Activated gamma-delta T cell treated with Interleukin-2 at 50 U/mL for 16 hours (primary cell): ENCODE results near the gene THADA.

Experiments used
- DNase-seq: peaks from one replicate; pipeline ENCODE4 v3.0.0-alpha.2; 2020

Gene THADA

GRCh38 chr2:43217228-43218154 lies 378.3 kb downstream of the THADA start:
- no peak for DNase-seq

GRCh38 chr2:43216629-43217028 lies 379.2 kb downstream of the THADA start:
- DNase-seq = no peak

DNA sequence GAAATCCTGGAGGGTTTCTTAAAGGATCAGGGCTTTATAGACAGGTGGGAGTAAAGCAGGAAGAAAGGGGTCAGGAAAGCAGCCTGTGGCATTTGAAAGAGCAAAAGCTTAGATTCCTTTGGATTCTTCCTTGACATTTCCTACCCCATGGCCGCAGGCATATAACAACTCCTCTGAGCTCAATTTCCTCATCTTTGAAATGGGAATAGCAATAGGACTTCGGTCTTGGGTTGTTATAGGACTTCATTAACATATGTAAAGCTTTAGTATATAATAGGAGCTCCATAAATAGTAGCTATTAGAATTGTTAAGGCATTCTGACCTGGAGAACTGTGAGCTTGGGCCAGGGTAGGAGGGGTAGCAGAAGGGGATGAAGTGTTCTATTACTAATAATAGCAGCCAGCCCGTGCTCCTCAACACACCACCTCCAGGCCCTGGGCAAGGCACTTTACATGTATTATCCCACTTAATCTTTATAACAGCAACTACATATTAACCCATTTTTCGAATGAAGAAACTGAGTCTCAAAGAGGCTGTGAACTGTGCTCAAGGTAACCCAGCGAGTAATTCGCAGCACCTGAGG lies 380.1 kb downstream of the THADA start:
- DNase-seq = no peak

DNA sequence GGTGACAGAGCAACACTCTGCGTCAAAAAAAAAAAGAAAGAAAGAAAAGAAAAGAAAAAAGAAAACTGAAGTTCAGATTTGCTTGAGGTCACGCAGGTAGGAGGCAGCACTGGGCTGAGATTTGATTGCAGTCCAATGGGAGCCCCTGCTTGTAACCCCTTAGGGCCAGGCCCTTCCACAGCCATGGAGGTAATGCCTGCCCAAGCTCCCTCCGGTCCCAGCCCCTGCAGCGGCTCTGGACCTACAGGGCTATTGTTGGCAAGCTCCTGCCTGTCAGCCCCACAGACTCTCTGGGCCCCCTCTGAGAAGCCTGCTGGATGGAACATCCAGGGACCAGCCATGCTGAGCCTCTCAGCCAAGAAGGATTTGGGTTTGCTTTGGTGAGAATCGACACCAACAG lies 381.6 kb downstream of the THADA start:
- DNase-seq = no peak

DNA sequence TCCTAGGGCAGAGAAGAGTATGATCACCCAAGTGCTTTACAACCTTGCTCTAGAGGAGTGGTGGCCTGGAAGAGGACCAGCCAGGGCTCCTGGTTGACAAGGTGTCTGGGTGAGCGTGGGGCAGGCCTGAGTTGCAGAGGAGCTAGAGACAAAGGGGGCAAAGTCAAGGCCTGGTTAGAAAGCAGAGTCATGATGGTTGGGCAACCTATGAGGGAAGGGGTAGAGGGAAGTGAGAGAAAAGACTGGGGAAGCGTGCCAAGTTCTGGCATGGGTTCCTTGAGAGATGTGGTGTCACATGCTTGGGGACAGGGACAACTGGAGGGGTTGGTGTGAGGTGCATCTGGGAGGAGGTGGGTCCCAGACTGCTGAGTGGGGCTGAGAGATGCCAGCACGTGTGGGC lies 382.9 kb downstream of the THADA start:
- DNase-seq = no peak

GRCh38 chr2:43212216-43212835 lies 383.5 kb downstream of the THADA start:
- DNase-seq = no peak

GRCh38 chr2:43210467-43211303 lies 385.2 kb downstream of the THADA start:
- DNase-seq = no peak

DNA sequence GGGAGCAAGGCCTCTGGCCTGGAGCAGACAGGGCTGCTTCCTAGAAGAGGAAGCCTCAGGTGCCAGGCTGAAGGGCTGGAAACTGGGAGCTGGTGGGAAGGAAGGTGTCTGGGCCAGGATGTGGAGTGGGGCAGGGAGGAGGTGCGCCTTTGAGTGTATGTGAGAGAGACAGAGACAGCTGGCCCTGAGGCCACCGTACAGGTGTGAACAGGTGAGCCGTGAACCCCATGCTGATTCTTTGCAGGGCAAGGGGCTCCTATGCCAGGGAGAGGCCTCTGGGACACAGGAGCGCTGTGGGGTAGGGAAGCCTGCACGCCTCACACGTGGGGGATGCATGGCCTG lies 385.7 kb downstream of the THADA start:
- no peak for DNase-seq

- no peak for DNase-seq
These were observed 386.6 kb downstream of the THADA start for GRCh38 chr2:43209204-43209717.

DNA sequence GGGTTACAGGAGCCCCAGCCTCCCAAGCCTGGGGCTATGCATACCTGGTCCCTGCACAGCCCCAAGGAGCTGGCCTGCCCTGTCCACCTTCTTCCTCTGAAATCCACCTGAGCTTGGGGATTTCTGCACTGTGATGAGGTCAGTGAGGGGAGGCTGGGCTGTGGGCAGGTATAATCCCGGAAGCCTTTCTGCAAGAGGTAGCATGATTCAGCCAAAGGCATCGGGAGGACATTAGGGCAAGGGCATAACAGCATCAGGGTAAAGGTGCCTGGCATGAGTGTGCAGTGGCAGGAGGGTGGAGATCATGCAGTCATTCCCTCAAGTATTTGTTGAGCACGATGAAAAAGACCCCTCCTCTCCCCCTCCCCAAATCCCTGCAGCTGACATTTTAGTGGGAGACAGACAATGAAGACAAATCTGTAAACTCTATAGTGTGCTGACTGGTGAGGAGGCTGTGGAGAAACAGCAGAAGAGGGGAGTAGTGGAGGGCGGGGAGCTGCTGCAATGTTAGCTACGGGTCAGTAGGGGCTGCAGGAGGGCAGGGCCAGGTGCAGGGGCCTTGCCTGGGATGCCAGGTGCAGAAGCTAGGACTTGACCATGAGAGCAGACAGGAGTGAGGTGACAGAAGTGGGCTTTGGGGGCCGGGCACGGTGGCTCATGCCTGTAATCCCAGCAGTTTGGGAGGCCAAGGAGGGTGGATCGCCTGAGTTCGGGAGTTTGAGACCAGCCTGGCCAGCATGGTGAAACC lies 388.1 kb downstream of the THADA start:
- DNase-seq = no peak

- no peak for DNase-seq
These were observed 389.2 kb downstream of the THADA start for GRCh38 chr2:43206602-43207001.

- no peak for DNase-seq
These were observed 392.5 kb downstream of the THADA start for GRCh38 chr2:43203373-43203772.

DNA sequence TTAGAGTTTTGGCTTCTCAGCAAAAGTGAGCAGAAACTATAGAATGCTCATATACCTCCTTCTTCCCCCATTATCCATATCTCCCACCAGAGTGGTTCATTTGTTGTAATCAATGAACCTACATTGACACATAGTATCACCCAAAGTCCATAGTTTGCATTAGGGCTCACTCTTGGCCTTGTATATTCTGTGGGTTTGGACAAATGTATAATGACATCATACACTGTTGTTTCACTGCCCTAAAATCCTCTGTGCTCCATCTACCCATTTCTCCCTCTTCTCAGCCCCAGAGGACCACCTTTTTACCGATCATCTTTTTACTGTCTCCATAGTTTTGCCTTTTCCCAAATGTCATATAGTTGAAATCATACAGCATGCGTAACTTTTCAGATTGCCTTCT lies 393.5 kb downstream of the THADA start:
- no peak for DNase-seq

DNA sequence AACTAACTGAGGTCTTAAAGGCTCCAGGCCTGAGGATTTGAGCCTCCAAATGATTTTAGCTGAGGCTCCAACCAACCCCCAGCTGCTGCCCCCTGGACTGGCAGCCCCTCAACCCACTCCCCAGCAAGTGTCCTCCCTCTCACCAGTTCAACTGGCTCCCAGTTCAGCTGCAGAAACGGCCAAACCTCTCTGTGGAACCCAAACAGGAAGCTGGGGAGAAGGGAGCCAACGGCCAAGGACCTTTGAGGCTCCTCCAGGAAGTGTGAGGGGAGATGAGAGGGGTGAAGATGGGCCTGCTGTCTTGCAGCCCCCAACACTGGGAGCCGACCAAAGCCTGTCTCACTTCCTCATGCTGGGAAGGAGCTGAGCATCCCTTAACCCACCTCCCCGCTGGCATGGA lies 394.3 kb downstream of the THADA start:
- no peak for DNase-seq

GRCh38 chr2:43201016-43201415 lies 394.8 kb downstream of the THADA start:
- no peak for DNase-seq

DNA sequence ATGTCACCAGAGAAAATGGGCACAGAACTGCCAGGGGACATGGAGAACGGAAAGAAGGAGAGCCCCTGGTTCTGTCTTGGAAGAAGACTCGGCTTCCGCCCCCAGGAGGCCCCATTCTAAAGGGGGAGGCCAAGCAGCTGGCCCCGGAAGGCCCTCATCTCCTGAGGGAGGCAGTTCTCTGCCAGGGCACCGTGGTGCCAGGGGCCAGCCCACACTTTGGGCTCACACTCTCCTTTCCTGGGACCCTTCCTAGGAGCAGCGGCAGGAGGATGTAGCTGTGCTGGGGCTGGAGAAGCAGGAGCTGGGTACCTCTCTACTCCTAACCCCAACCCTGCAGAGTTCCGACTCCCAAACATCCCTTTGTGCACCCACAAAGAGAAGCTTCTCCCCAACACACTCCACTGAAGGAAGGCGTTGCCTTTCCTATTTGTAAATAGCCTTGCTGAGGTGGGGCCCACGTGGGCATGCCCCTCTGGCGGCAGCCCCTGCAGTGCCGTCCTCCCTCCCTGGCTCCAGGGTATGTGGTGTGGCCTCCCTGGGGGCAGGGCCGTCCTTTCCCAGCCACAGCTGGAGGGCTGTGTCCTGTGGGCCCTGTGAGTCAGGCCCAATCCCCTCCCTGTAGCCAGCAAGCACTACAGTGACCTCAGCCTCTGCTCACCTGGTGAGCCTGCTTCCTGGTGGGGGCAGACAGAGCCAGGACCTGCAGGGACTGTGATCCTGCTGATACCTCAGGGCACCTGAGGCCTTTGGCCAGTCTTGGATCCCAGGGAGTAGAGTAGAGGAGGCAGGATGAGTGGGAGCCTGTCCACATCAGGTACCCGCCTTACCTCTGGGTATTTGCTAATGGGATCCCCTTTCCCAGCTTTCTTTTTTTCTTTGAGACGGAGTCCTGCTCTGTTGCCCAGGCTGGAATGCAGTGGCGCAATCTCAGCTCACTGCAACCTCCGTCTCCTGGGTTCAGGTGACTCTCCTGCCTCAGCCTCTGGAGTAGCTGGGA lies 396.0 kb downstream of the THADA start:
- DNase-seq = no peak

DNA sequence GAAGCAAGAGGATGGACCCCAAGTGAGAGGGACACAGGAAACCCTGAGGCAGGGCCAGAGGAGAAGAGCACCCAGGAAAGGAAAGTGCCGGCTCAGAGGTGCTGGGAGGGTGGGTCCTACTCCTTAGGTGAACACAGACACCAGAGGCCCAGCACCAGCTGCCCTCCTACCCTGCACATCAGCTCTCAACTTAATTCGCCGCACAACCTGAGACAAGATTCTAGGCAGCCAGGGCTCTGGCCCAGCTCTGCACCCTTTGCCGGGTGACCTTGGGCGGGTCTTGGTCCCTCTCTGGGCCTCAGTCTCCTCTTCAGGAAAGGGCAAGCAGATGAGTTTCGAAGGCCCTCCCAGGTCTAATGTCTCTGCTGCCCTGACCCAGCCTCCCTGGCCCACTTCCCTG lies 397.6 kb downstream of the THADA start:
- DNase-seq = no peak

GRCh38 chr2:43197588-43197896 lies 398.3 kb downstream of the THADA start:
- no peak for DNase-seq

- no peak for DNase-seq
These were observed 398.9 kb downstream of the THADA start for GRCh38 chr2:43196768-43197587.
